Activated naive CD4-positive, alpha-beta T cell treated with anti-CD3 and anti-CD28 coated beads, Interleukin-2, amount 50 U/mL, for 16 hours (primary cell): ENCODE measurements around the gene MYH6.
"Not testable (repeated sequence)": the region's sequence is repeated elsewhere in the genome, so short reads cannot be mapped to it uniquely, and the experiment has no call there.

ENCODE experiments used
- DNase-seq: peaks from one replicate; pipeline ENCODE4 v3.0.0-alpha.2; 2020

MYH6 gene

DNA sequence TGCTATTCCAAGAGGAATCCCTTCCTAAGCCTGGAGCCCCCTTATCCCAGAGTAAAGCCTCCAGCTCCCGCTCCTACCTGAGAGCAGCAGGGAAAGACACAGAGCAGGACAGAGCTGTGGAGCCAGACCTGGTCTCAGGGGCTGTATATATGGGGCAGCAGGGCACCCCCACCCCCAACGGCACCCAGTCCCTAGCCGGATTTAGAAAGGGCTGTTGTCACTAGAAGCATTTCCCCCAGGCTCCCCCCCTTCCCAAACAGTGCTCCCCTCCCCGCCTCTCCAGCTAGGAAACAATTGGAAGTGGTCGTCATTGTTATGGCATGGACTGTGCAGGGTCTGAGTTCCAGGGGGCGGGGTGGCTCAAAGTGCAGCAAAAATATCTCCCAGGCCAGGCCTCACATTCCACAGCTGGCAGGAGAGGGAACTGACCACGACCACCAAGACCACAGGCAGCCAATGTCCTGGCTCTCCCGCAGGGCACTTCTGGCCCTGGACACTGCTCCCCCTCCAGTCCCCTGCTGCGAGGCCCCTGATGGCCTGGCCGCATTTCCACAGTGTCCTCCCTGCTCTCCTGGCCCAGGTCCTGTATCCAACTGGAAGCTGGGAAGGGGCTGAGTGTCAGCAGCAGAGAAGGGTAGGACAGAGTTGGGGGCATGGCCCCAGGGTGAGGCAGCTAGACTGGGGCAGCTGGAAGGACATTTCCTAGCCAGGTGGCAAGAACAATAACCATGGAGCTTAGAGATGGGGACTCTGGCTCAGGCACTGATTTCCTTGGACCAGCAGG, 27.7 kb upstream of the MYH6 start, which contains the start of gene MYH7:
Gene MYH7 (minus strand): TSS at position 118 of the 784 bp plus-strand sequence. CDS start 1,928 bp downstream, outside the sequence.
- no peak for DNase-seq

DNA sequence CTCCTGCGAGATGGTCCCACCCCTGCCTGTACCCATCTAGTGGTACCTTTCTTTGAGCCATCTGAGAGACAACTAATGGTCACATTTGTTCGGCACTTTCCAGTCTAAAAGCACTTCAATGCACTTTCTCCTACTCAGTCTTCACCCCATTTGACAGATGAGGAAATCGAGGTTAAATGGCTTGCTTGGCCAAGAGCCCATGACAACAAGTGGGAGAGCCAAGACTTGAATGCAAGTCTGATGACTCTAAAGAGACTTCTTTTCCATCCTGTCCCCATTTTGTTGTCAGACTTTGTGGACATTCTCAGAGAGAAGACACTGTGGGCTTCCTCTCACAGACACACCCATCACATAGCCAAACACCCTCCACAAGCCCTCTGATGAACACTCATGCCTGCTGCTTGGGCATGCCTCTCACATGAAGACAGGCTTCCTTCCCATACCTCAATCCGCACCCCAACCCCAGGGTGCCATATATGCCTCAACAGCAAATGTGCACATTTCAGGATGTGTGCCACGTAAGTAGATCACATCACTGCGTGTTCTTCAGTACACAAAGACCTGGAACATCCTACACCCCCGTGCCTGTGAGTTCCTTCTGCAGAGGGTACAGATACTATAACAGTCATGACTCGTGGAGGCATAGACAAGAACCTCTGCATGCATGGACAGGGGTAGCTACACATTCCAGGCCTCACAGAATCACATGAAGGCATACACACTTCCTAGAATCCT, 26.6 kb upstream of the MYH6 start:
- no peak for DNase-seq

DNA sequence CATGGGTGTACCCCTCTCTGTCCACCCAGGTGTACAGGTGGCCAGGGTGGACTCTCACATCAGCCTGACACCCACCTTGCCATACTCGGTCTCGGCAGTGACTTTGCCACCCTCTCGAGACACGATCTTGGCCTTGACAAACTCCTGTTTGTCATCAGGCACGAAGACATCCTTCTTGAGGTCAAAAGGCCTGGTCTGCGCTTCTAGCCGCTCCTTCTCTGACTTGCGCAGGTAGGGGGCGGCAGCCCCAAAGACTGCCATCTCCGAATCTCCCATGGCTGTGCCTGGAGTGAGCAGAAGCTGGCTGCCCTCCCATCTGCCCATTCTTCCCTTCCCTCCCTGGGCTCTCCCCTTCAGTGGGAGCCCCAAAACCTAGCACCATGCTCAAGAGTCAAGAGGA, 25.4 kb upstream of the MYH6 start:
- no peak for DNase-seq

DNA sequence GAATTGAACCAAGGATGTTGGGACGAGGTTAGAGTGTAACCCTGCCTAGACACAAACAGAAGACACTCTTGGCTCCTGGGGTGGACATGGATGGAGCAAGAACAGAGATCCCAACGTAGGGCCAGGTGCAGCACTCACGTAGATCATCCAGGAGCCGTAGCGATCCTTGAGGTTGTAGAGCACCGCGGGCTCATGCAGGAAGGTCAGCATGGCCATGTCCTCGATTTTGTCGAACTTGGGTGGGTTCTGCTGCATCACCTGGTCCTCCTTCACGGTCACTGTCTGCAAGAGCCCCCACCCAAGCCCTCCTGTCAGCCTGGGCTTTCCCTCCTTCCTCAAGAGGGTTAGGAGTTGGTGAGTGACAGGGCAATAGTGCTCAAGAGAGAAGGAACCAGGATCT, 24.9 kb upstream of the MYH6 start:
- no peak for DNase-seq

DNA sequence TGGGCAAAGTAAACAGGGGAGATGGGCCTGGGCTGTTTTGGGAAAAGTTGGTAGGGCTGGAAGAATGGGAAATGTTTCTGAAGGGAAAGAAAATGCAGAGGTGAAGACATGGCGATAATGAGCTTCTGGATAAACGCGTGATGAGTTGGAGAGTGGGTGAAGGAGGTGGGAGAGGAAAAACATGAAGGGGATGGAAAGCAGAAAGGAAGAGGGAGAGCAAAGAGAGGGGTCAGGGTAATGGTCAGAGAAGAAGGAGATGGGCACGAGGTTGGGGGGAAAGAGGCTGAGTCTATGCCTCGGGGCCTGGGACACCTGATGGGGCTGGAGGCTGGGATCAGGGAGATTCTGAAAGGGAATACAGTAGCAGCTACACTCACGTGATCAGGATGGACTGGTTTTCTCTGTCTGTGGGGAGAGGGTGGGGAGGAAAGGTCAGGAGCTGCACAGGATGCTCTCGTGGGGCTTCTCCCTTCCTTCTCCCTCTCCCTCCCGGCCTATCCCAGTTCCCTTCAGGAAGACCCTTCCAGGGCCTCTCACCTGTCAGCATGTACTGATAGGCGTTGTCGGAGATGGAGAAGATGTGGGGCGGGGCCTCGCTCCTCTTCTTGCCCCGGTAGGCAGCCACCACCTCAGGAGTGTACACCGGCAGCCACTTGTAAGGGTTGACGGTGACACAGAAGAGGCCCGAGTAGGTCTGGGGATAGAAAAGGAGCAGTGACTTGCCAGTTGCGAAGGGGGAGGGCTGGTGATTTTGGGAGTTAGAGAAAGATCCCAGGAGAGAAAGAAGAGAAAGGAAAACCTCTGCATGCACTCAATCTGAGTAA, 24.2 kb upstream of the MYH6 start:
- DNase-seq = no peak

DNA sequence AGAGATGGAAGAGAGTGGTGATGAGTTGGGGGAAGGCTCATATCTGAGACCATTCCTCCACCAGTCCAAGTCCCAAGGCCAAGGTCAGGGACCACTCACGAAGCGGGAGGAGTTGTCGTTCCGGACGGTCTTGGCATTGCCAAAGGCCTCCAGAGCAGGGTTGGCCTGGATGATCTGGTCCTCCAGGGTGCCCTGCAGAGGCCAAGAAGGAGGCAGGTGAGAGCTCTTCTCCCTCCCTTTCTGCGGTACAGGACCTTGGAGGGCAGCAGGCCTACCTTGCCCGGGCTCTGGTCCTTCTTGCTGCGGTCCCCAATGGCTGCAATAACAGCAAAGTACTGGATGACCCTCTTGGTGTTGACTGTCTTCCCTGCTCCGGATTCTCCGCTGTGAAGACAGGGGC, 23.4 kb upstream of the MYH6 start:
- no peak for DNase-seq

DNA sequence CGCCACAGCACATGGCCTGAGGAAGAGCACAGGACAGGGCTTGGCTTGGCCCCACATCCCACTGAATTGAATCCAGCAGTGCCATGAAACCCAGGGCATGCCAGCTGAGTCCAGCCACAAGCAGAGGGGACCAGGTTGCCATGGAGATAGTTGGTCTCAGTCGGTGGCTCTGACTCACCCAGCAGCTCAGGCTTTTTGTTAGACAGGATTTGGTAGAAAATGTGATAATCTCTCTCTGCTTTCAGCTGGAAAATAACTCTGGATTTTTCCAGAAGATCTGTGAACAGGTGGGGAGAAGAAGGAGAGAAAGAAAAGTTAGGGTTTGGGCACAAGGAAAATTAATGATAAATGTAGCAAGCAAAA, 22.6 kb upstream of the MYH6 start:
- DNase-seq = no peak

DNA sequence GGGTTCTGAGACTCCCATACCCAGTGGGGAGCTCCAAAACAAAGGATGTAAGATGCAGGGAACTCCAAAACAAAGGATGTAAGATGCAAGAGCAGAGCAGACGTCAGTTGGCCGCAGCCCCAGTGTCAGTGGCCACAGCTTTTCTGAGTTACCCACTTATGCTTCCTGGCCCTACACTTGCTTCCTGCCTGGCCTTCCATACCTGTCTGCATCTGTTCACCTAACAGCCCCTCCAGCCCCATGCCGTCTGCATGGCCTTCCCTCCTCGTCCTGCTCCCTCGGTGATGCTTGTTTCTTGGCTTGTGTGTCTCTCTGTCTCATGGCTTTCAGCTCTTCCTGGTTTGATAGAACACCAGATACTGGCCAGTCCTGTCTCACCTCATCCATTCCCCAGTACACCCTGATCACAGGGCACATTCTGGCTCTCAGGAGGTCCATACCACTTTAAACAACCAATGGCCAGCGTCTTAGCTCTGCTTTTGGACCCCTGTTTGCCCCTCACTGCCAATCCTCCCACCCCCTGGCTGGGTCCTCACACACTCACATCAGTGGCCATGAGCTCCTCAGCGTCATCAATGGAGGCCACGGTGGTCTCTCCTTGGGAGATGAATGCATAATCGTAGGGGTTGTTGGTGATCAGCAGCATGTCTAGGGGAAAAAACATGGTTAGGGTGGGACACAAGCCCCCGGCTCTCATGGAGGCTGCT, 22.1 kb upstream of the MYH6 start:
- DNase-seq = no peak

DNA sequence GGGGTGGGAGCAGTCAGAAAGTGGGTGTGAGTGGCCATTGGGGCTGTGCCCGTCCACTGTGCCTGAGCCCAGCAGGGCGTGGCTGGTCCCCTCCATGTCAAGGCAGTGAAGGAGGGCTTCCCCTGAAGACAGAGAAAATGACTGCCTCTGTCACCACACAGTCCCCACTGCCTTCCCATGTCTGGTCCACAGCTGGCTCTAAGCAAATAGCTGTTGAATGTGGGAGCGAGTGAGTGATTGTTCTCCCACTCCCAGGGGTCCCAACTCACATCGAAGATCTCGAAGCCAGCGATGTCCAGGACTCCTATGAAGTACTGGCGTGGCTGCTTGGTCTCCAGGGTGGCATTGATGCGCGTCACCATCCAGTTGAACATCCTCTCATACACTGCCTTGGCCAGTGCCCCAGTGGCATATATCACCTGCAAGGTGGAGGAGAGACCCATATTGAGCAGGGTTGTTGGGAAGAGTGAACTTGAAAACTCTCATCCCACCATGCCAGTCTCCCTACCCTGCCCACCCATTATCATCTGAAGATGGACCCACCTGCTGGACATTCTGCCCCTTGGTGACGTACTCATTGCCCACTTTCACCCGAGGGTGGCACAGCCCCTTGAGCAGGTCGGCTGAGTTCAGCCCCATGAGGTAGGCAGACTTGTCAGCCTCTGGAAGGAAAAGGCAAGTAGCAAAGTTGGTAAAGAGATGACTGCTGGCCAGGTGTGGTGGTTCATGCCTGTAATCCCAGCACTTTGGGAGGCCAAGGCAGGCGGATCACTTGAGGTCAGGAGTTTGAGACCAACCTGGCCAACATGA, 20.8 kb upstream of the MYH6 start:
- DNase-seq = no peak

DNA sequence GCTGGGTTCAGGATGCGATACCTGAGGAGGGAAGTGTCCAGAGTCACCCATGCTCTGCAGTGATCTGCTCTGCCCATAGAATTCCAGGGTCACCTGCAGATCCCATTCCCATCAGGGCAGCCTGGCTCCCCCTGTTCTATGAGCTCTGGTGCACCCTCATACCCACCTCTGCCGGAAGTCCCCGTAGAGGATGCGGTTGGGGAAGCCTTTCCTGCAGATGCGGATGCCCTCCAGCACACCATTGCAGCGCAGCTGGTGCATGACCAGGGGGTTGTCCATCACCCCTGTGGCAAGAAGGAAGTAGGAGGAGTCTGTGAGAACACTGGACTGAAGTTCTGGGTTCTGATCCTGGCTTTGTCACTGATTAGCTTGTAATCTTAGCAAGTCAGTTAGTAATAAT, 17.7 kb upstream of the MYH6 start:
- not testable (repeated sequence) for DNase-seq

DNA sequence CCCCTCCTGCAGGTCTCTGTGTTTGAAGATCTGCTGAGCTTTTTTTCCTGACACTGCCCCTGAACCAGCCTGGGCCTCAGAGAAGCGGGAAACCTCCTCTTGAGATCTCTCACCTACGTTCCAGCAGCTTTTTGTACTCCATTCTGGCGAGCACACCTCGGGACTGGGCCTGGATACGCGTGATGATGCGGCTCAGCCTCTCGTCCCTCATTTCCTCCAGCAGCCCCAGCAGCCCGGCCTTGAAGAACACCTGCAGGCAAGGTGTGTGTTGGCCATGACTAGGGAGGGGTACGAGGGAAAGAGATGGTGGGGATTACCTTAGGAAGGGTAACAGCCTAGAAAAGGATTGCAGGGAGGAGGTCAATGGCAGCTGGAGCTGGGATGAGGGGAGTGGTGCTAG, 17.1 kb upstream of the MYH6 start:
- no peak for DNase-seq

DNA sequence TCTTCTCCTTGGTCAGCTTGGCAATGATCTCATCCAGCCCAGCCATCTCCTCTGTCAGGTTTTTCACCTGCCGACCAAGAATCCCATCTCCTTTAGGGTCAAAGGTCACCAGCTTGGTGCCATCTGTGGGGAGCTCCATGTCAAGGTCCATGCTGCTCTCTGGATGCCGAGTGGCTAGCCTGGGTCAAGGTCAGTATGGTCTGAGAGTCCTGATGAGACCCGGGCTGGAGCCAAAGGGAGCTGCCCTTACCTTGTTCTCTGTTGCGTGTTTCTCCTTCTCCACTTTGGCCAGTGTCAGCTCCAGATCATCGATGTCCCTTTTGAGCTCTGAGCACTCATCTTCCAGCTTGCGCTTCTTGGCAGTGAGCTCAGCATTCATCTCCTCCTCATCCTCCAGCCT, 15.6 kb upstream of the MYH6 start:
- DNase-seq = no peak

DNA sequence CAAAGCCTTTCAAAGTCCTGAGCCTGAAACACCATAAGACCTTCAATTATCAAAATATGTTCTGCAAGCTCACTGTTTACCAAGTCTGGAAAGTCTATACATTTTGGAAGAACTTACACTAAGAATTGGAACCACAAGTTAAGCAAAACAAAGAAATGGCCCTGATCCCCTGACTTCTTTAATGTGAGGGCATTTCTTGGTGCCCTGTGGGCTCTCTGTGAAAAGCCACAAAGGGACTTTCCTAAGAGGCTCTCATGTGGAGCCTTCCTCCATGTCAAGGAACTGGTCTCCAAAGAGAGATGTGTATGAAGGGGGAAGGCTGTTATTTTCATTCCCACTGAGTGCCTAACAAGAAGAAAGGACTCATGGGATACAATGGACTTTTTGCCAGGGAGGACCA, 13.5 kb upstream of the MYH6 start:
- no peak for DNase-seq

DNA sequence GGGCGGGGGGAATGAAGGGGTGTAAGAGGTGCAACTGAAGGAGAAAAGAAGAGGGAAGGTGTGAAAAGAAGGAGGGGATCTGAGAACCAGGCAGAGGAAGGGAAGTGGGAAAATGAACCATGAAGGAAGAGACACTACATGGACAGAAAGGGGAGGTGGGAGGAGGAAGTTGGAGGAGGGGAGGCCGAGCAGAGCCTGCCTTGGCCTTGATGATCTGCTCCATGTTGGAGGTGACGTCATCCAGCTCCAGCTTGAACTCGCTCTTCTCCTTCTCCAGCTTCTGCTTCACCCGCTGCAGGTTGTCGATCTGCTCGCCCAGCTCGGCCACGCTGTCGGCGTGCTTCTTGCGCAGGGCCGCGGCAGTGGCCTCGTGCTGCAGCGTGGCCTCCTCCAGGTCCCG, 11.6 kb upstream of the MYH6 start:
- DNase-seq = not testable (repeated sequence)

DNA sequence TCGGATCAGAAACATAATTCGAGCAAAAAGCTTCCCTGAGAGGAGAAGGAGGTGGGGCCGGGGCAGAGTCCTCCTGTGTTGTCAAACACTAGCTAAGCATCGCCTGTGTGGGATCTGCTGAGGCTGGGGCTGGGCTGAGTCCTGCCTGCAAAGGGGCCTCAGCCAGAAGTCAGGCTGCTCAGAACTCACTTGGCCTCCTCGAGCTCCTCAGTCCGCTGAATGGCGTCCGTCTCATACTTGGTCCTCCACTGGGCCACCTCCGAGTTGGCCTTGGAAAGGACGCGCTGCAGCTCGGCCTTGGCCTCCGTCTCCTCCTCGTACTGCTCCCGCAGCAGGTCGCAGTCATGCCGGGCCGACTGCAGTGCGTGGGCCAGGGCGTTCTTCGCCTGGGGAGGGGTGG, 9.9 kb upstream of the MYH6 start:
- no peak for DNase-seq

DNA sequence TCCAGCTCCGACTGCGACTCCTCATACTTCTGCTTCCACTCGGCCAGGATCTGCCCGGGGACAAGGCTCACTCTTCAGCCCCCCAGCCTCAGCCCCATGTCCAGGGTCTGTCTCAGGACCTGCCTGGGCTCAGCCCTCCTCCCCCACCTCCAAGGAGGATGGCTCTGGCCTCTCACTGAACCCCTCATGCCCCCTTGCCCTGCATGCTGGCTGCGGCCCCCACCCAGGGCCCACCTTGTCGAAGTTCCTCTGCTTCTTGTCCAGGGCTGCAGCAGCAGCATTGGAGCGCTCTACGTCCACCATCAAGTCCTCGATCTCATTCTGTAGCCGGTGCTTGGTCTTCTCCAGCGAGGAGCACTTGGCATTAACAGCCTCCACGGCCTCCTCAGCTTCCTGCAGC, 9.2 kb upstream of the MYH6 start:
- not testable (repeated sequence) for DNase-seq

DNA sequence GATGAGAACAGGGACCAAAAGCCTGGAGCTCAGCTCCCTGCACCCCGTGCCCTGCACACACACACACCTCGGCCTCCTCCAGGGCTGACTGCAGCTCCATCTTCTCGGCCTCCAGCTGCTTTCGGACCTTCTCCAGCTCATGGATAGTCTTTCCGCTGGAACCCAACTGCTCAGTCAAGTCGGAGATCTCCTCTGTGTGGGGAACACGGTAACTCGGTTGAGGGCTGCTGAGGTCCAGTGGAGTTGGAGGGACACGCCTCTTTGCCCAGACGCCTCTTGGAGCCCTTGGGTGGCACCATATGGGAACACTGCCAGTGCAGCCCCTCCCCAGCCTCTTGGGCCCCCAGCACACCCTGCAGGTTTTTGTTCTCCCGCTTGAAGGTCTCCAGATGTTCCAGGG, 8.7 kb upstream of the MYH6 start:
- no peak for DNase-seq

DNA sequence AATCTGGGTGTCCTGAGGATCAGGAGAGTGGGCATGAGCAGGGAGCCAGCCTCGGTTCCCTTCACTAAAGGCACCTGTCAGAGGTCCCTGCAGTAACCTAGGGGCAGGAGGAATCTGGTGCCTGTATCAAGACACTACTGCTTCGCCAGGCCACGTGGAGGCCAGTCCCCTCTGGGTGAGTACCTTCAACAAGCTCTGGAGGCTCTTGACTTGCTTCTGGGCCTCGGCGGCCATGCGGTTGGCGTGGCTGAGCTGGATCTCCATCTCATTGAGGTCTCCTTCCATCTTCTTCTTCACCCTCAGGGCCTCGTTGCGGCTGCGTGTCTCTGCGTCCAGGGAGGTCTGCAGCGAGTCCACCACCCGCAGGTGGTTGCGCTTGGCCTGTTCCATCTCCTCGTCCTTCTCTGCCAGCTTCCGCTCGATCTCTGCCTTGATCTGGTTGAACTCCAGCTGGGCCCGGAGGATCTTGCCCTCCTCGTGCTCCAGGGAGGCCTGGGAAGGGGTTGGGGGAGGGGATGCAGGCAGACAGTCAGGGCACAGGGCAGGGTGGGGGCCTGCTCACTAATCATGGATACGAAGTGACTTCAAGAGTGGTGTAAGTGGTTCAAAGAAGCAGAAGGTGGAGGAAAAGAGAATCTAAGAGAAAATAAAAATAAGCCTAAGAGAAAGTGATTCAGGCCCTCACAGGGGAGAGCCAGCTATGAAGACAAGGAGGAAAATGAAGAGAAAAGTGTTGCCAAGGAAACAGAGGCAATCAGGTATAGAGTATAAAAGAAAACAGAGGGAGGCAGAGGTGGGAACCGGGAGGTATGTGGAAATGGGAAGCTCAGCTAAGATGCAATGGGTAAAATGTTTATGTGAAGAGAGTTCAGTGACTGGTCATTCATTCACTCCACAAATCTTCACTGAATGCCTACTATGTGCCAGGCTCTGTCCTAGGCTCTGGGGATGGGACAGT, 8.0 kb upstream of the MYH6 start:
- DNase-seq = no peak

DNA sequence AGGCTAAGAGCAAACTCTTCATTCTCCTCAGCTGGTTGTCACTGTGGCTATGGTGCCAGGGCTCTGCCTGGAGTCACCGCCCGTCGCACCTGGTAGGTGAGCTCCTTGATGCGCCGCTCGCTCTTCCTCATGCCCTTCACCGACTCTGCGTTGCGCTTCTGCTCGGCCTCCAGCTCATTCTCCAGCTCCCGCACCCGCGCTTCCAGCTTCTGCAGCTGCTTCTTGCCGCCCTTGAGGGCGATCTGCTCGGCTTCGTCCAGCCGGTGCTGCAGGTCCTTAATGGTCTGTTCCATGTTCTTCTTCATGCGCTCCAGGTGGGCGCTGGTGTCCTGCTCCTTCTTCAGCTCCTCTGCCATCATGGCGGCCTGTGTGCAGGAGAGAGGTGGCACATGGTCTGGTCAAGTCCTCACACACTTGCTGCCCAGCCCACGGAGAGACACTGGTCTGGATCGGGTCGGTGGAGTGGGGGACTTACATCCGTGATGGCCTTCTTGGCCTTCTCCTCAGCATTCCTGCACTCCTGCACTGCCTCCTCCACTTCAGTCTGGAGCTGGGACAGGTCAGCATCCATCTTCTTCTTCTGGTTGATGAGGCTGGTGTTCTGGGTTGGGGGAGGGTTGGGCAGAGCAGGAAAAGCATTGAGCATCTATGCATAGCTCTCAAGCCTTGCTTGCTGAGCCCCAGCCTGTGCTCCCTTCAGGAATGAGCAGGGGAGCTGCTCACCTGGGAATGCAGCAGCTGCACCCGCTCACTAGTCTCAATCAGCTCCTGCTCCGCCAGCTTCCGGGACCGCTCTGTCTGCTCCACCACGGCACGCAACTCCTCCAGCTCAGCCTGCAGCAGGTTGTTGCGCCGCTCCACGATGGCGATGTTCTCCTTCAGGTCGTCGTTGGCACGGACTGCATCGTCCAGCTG, 7.1 kb upstream of the MYH6 start:
- no peak for DNase-seq

DNA sequence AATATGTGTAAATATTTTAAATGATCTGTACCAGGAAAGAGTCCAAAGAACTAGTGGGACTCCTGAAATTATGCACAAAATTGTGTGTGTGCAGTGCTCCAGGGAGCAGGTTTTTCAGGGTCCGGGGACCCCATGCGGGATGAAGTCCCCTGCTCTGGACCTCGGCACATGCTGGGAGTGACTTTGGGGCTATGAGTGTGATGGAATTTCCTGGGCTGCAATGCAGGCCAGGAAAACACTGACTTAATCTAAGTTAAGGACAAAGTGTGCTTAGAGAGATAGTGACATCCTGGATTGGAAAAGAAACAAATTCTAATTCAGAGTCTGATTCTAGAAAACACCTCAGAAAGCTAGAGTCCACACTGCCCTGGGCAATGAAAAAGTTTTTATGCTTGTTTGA, 6.2 kb upstream of the MYH6 start:
- no peak for DNase-seq
